BE2C (cell line): ENCODE data around the gene ZNF423.

Experiments
- DNase-seq: peaks from one replicate; pipeline ENCODE4 v3.0.0-alpha.2; 2020
- H3K27me3 ChIP-seq: fragments of 250-450 bp; sonication (Bioruptor Pico); 2 replicates; pipeline ENCODE4 v1.5.1; 2020; ENCODE audit warnings: mild to moderate bottlenecking
- H3K36me3 ChIP-seq: fragments of 250-450 bp; sonication (Bioruptor Pico); 2 replicates; pipeline ENCODE4 v1.5.1; 2020; ENCODE audit warnings: mild to moderate bottlenecking
- H3K4me1 ChIP-seq: fragments of 250-450 bp; sonication (Bioruptor Pico); 2 replicates; pipeline ENCODE4 v1.5.1; 2020
- H3K4me3 ChIP-seq: 2 replicates; pipeline ENCODE4 v1.5.1; 2011; ENCODE audit warnings: low read depth, low read length
- H3K9me3 ChIP-seq: fragments of 250-450 bp; sonication (Bioruptor Pico); 2 replicates; pipeline ENCODE4 v1.5.1; 2020
- TF ChIP-seq, protein P1 (sequence below): IDR thresholded peaks from 2 replicates; pipeline ENCODE4 v1.5.1; 2012; ENCODE audit warnings: mild to moderate bottlenecking, low read depth, low read length

The ZNF423 gene

GRCh38 chr16:49605536-49606254 is 250.2 kb downstream of the ZNF423 start:
- no peak for DNase-seq
- Histone ChIP-seq H3K9me3 (no peaks in the 10 kb centered on the region), H3K4me1 (peaks cover 7% of the 10 kb centered on the region), H3K27me3 (no peaks in the 10 kb centered on the region), H3K36me3 (no peaks in the 10 kb centered on the region), H3K4me3 (no peak overlapping the region)
- TF ChIP-seq, protein P1, sequence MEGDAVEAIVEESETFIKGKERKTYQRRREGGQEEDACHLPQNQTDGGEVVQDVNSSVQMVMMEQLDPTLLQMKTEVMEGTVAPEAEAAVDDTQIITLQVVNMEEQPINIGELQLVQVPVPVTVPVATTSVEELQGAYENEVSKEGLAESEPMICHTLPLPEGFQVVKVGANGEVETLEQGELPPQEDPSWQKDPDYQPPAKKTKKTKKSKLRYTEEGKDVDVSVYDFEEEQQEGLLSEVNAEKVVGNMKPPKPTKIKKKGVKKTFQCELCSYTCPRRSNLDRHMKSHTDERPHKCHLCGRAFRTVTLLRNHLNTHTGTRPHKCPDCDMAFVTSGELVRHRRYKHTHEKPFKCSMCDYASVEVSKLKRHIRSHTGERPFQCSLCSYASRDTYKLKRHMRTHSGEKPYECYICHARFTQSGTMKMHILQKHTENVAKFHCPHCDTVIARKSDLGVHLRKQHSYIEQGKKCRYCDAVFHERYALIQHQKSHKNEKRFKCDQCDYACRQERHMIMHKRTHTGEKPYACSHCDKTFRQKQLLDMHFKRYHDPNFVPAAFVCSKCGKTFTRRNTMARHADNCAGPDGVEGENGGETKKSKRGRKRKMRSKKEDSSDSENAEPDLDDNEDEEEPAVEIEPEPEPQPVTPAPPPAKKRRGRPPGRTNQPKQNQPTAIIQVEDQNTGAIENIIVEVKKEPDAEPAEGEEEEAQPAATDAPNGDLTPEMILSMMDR, result no peak

GRCh38 chr16:49604602-49605001 is 251.3 kb downstream of the ZNF423 start:
- Histone ChIP-seq H3K36me3 (no peaks in the 10 kb centered on the region), H3K4me1 (peaks cover 7% of the 10 kb centered on the region), H3K4me3 (no peak overlapping the region), H3K27me3 (no peaks in the 10 kb centered on the region), H3K9me3 (no peaks in the 10 kb centered on the region)
- TF ChIP-seq, protein P1, result no peak
- no peak for DNase-seq

GRCh38 chr16:49603956-49604355 is 252.0 kb downstream of the ZNF423 start:
- Histone ChIP-seq H3K27me3 (no peaks in the 10 kb centered on the region), H3K36me3 (no peaks in the 10 kb centered on the region), H3K4me3 (no peak overlapping the region), H3K4me1 (peaks cover 7% of the 10 kb centered on the region), H3K9me3 (no peaks in the 10 kb centered on the region)
- TF ChIP-seq, protein P1, result no peak
- no peak for DNase-seq

GRCh38 chr16:49602976-49603310 is 253.0 kb downstream of the ZNF423 start:
- Histone ChIP-seq H3K36me3 (no peaks in the 10 kb centered on the region), H3K27me3 (no peaks in the 10 kb centered on the region), H3K4me3 (no peak overlapping the region), H3K9me3 (no peaks in the 10 kb centered on the region), H3K4me1 (peaks cover 3% of the 10 kb centered on the region)
- DNase-seq, result no peak
- TF ChIP-seq, protein P1, result no peak

GRCh38 chr16:49602201-49602975 is 253.5 kb downstream of the ZNF423 start:
- Histone ChIP-seq H3K4me3 (no peak overlapping the region), H3K36me3 (no peaks in the 10 kb centered on the region), H3K4me1 (no peaks in the 10 kb centered on the region), H3K27me3 (no peaks in the 10 kb centered on the region), H3K9me3 (no peaks in the 10 kb centered on the region)
- TF ChIP-seq, protein P1, result no peak
- no peak for DNase-seq

- H3K36me3 ChIP-seq, result no peaks in the 10 kb centered on the region
- TF ChIP-seq, protein P1, result no peak
- peaks cover 6% of the 10 kb centered on the region for H3K4me1 ChIP-seq
- DNase-seq, result no peak
- H3K27me3 ChIP-seq, result no peaks in the 10 kb centered on the region
- no peaks in the 10 kb centered on the region for H3K9me3 ChIP-seq
- no peak overlapping the region for H3K4me3 ChIP-seq
Measured at GRCh38 chr16:49601576-49601975, 254.3 kb downstream of the ZNF423 start.
